ENCODE measurements around the gene TASOR2. TPM values are rescaled to one million over a fixed set of nuclear protein-coding genes. Genes with fewer than 3 reads are reported as not detected.

TASOR2 gene
- total and polyA plus RNA-seq, 8 donors: 10.7 to 36.9 (median 29.3) TPM

- DNase-seq (peak in 1 of 6 donors; percentile 51), FAIRE-seq (peak; percentile 49), ATAC-seq (peak; percentile 85 to 91 (median 88))
- 18 to 22% methylated on average over 11 of the region's 11 CpGs for WGBS, 2 donors
- H3K27ac ChIP-seq: peak overlapping the region in 2 of 4 donors; percentile 28 to 67
- intact Hi-C loops (cut with DNase I): no loop called here
- H3K9me3 ChIP-seq: no peaks in the 10 kb centered on the region
- H3K27me3 ChIP-seq: no peaks in the 10 kb centered on the region
- TF ChIP-seq CTCF (IDR thresholded peaks at IDR 0.05): no peak
- peaks cover 0 to 15% (median 13%) of the 10 kb centered on the region in 3 donors for H3K36me3 ChIP-seq
- no peak overlapping the region for H3K4me3 ChIP-seq
- H3K4me1 ChIP-seq: peaks cover 0 to 10% (median 7%) of the 10 kb centered on the region in 3 donors
These were observed 39.3 kb upstream of the TASOR2 start for GRCh38 chr10:5645375-5645774.

- peaks cover 0 to 10% (median 7%) of the 10 kb centered on the region in 3 donors for H3K4me1 ChIP-seq
- TF ChIP-seq CTCF (IDR thresholded peaks at IDR 0.05): no peak
- ATAC-seq: peak in 3 of 4 donors; percentile 16 to 51 (median 31)
- H3K4me3 ChIP-seq: no peak overlapping the region
- peaks cover 0 to 11% (median 6%) of the 10 kb centered on the region in 3 donors for H3K36me3 ChIP-seq
- intact Hi-C loops (cut with DNase I): no loop called here
- peak overlapping the region in 2 of 4 donors; percentile 24 to 67 for H3K27ac ChIP-seq
- WGBS, 2 donors: 81 to 87% methylated on average over 21 of the region's 21 CpGs
- DNase-seq: no peak
- H3K27me3 ChIP-seq: no peaks in the 10 kb centered on the region
- FAIRE-seq: no peak
- no peaks in the 10 kb centered on the region for H3K9me3 ChIP-seq
These were observed 38.6 kb upstream of the TASOR2 start for GRCh38 chr10:5645944-5646617.

GRCh38 chr10:5647507-5648240, 37.0 kb upstream of the TASOR2 start:
- Histone ChIP-seq H3K27me3 (no peaks in the 10 kb centered on the region), H3K36me3 (peaks cover 0 to 6% (median 0%) of the 10 kb centered on the region in 3 donors), H3K4me3 (no peak overlapping the region), H3K9me3 (no peaks in the 10 kb centered on the region), H3K27ac (no peak overlapping the region), H3K4me1 (peaks cover 0 to 10% (median 7%) of the 10 kb centered on the region in 3 donors)
- intact Hi-C loops (cut with DNase I): no loop called here
- 78 to 86% methylated on average over 11 of the region's 11 CpGs for WGBS, 2 donors
- no peak for DNase-seq
- ATAC-seq: no peak
- no peak for TF ChIP-seq CTCF (IDR thresholded peaks at IDR 0.05)
- FAIRE-seq: no peak

GRCh38 chr10:5648494-5649457, 35.9 kb upstream of the TASOR2 start:
- 86 to 90% methylated on average over 50 of the region's 50 CpGs for WGBS, 2 donors
- peaks cover 0 to 5% (median 0%) of the 10 kb centered on the region in 3 donors for H3K36me3 ChIP-seq
- no peak for ATAC-seq

More at GRCh38 chr10:5648494-5649457, 35.9 kb upstream of the TASOR2 start:
- Histone ChIP-seq H3K4me1 (peaks cover 0 to 10% (median 7%) of the 10 kb centered on the region in 3 donors), H3K4me3 (no peak overlapping the region), H3K27ac (no peak overlapping the region), H3K27me3 (no peaks in the 10 kb centered on the region), H3K9me3 (no peaks in the 10 kb centered on the region)
- FAIRE-seq (no peak), DNase-seq (no peak)
- TF ChIP-seq CTCF (IDR thresholded peaks at IDR 0.05): no peak
- intact Hi-C loops (cut with DNase I): no loop called here
